K562 (cell line): ENCODE data around the gene ELF3.

Experiments used
- CBX3 ChIP-seq, 2 experiments: IDR thresholded peaks; 1 replicate in 1 of 2; 2 replicates in 1 of 2; pipeline ENCODE4 v1.6.1; 2012; ENCODE audit warnings: inconsistent platforms in 2 of 2, low read length in 2 of 2, borderline replicate concordance in 1 of 2, control low read depth in 1 of 2
- FOS ChIP-seq: IDR thresholded peaks from 3 replicates; pipeline ENCODE4 v1.6.1; 2011; ENCODE audit not compliant: insufficient read length; ENCODE audit errors: extremely low read depth
- MYC ChIP-seq, 2 experiments: fragments of 250-450 bp in 1 of 2; sonication (Bioruptor Pico) in 1 of 2; IDR thresholded peaks; 2 replicates each; pipeline versions ENCODE4 v1.5.1 to v1.6.1; 2012 to 2021; ENCODE audit warnings: low read depth in 2 of 2, borderline replicate concordance in 1 of 2, improper control_type of control experiment in 1 of 2, low read length in 1 of 2, mild to moderate bottlenecking in 1 of 2, moderate library complexity in 1 of 2
- SMARCE1 ChIP-seq: fragments of 450-650 bp; IDR thresholded peaks from 2 replicates; pipeline ENCODE4 v1.7.1; 2016; ENCODE audit warnings: mild to moderate bottlenecking
- TF ChIP-seq, protein P1 (sequence below): sonication (generic); formaldehyde crosslinking; IDR thresholded peaks from 2 replicates; pipeline ENCODE4 v1.8.1; 2023; ENCODE audit warnings: mild to moderate bottlenecking, missing genetic modification reagents

GRCh38 chr1:202016811-202017748 lies 6.7 kb downstream of the ELF3 start:
- TF ChIP-seq SMARCE1 = no peak
- TF ChIP-seq MYC (IDR thresholded peaks at IDR 0.05; ENCODE audit: low read depth, low read length) = no peak
- TF ChIP-seq MYC (CRISPR knock-in tag; IDR thresholded peaks at IDR 0.05; ENCODE audit: borderline replicate concordance, low read depth) = no peak
- no peak for TF ChIP-seq CBX3 (IDR thresholded peaks at IDR 0.05; ENCODE audit: borderline replicate concordance in 1 of 2, low read length in 2 of 2)
- no peak for TF ChIP-seq FOS
- TF ChIP-seq, protein P1, sequence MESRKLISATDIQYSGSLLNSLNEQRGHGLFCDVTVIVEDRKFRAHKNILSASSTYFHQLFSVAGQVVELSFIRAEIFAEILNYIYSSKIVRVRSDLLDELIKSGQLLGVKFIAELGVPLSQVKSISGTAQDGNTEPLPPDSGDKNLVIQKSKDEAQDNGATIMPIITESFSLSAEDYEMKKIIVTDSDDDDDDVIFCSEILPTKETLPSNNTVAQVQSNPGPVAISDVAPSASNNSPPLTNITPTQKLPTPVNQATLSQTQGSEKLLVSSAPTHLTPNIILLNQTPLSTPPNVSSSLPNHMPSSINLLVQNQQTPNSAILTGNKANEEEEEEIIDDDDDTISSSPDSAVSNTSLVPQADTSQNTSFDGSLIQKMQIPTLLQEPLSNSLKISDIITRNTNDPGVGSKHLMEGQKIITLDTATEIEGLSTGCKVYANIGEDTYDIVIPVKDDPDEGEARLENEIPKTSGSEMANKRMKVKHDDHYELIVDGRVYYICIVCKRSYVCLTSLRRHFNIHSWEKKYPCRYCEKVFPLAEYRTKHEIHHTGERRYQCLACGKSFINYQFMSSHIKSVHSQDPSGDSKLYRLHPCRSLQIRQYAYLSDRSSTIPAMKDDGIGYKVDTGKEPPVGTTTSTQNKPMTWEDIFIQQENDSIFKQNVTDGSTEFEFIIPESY (CRISPR knock-in tag) = no peak
